ENCODE measurements around the gene CRYGC.

Gene CRYGC

GRCh38 chr2:208093128-208093527 is 36.5 kb downstream of the CRYGC start:
- DNase-seq: no peak

DNA sequence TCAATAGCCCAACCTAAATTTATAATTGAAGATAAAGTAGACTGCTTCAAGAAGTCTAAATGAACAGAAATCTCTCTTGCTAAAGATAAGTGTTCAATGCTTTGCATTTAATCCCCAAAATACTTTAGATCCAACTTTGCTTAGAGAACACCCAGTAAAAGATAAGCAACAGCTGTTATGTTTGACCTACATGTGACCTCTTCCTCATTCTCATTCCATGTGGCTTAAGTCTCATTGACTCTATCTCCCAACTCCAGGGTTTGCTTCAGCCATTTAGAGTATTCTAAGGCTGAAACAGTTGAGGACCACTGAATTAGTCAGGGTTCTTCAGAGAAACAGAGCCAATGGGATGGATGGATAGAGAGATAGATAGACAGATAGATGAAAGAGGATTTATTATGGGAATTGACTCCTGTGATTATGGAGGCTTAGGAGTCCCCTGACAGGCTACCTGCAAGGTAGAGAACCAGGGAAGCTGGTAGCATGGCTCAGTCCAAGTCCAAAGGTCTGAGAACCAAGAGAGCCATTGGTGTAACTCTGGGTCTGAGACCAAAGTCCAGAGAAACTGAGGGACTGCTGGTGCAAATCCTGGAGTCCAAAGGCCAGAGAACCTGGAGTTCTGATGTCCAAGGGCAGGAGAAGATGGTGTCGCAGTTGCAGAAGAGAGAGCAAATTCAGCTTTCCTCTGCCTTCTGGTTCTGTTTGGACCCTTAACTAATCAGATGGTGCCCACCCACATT is 37.4 kb downstream of the CRYGC start:
- no peak for DNase-seq

- DNase-seq: no peak
Observed at GRCh38 chr2:208090420-208090819, 39.2 kb downstream of the CRYGC start.

DNA sequence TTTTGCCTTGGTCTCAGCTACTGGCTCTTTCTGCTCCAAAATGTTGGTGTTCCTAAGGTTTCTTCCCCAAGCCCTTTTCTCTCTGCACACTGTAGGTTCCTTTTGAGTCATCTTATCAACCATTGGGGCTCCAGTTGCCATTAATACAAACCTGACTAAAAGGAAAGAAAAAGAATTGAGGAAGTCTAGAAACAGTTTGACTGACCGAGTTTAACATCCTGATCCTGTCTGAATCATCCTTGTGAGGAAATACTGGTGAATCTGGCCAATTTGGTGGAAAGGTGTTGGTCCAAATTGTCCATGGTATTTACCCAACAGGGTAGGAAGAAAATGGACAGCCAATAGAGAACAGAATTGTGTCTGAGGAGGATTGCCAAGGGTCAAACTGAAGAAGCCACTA is 43.6 kb downstream of the CRYGC start:
- no peak for DNase-seq

DNA sequence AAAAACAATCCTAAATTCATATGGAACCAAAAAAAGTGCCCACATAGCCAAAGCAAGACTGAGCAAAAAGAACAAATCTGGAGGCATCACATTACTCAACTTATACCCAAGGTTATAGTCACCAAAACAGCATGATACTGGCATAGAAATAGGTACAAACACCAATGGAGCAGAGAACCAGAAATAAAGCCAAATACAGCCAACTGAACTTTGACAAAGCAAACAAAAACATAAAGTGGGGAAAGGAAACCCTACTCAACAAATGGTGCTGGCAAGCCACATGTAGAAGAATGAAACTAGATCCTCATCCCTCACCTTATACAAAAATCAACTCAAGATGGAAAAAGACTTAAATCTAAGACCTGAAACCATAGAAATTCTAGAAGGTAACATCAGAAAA is 45.8 kb downstream of the CRYGC start:
- DNase-seq: no peak

Data from CD4-positive, alpha-beta T cell treated with Interleukin-4 for 1 hour (primary cell).